A549 treated with dexamethasone at 1 μM for 4 hours (cell line): Measurements from ENCODE around the gene KIF21B. TPM values are rescaled to one million over a fixed set of nuclear protein-coding genes. Genes with fewer than 3 reads are reported as not detected.

ENCODE experiments used
- total RNA-seq: library from RNA; stranded (reverse); fragments of 200-300 nt; extraction: Qiagen RNA extraction; gene quantifications from 5 replicates; pipeline ENCODE4 v1.2.3, GENCODE V29; 2022

Gene KIF21B, protein sequence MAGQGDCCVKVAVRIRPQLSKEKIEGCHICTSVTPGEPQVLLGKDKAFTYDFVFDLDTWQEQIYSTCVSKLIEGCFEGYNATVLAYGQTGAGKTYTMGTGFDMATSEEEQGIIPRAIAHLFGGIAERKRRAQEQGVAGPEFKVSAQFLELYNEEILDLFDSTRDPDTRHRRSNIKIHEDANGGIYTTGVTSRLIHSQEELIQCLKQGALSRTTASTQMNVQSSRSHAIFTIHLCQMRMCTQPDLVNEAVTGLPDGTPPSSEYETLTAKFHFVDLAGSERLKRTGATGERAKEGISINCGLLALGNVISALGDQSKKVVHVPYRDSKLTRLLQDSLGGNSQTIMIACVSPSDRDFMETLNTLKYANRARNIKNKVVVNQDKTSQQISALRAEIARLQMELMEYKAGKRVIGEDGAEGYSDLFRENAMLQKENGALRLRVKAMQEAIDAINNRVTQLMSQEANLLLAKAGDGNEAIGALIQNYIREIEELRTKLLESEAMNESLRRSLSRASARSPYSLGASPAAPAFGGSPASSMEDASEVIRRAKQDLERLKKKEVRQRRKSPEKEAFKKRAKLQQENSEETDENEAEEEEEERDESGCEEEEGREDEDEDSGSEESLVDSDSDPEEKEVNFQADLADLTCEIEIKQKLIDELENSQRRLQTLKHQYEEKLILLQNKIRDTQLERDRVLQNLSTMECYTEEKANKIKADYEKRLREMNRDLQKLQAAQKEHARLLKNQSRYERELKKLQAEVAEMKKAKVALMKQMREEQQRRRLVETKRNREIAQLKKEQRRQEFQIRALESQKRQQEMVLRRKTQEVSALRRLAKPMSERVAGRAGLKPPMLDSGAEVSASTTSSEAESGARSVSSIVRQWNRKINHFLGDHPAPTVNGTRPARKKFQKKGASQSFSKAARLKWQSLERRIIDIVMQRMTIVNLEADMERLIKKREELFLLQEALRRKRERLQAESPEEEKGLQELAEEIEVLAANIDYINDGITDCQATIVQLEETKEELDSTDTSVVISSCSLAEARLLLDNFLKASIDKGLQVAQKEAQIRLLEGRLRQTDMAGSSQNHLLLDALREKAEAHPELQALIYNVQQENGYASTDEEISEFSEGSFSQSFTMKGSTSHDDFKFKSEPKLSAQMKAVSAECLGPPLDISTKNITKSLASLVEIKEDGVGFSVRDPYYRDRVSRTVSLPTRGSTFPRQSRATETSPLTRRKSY (N-terminal part only)
- total RNA-seq, result 1.2 to 2.4 TPM (median 2.1 TPM) in 5 replicates

DNA sequence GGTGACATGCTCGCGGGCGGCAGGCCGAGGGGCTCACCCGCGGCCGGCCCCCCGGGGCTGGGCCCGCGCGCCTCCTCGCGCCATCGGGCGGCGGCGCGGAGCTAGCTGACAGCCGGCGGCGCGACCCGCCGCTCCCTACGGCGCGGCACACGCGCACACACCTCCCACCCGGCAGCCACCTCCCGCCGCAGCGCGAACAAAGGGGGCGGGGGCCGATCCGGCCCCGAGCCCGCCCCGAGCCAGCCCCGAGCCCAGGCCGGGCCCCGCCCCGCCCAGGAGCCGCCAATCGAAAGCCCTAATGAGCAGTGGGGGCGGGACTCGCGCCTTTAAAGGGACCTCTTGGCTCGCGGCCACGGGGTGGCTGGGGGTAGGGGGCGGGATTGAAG, at the start of gene KIF21B:
TSS of gene KIF21B (minus strand) at position 198 of the 386 bp plus-strand sequence. CDS start 331 bp downstream, outside the sequence.

Other genes with a start within 250 kb of the KIF21B start
- gene GPR25, start 150.7 kb downstream of the KIF21B start, total RNA-seq, result not detected in 5 replicates
- gene INAVA, start 128.8 kb downstream of the KIF21B start, total RNA-seq, result 37.8 to 52.6 TPM (median 46.6 TPM) in 5 replicates
- 0.01 TPM in 1 of 5 replicates, not detected in the others for gene CACNA1S, start 88.7 kb upstream of the KIF21B start, total RNA-seq
- 0.09 to 0.13 TPM (median 0.11 TPM) in 5 replicates for gene ASCL5, start 103.5 kb upstream of the KIF21B start, total RNA-seq
- 68.3 to 75.2 TPM (median 72.6 TPM) in 5 replicates for gene TMEM9, start 130.8 kb upstream of the KIF21B start, total RNA-seq
- 0.35 to 0.67 TPM (median 0.44 TPM) in 5 replicates for gene IGFN1, start 167.1 kb upstream of the KIF21B start, total RNA-seq